ENCODE measurements around the gene WAPL. TPM values are rescaled to one million over a fixed set of nuclear protein-coding genes. Genes with fewer than 3 reads are reported as not detected.

The WAPL gene
- total and polyA plus RNA-seq, 10 of the 15 experiments (the other 5 are each of a cell fraction or from before 2014, with no cell fraction given) = 15.7 to 45.8 (median 29.0) TPM

DNA sequence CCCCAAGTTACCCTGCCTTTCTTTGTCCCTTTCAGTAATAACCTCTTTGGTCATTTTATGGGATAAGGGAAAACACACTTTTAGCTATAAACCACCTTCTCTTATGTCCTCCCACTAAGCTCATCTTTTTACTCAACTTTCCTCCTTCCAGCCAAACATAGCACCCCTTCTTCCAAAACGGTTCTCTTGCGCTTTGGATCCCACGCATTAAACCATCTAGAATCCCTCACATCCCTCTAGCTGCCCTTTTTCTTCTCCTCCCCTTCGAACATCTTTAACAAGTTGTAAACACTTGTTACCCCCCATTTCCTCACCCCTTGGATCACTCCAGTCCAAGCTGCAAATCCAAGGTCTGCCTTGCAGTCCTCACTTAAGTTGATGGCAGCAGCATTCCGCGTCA lies 13.4 kb downstream of the WAPL start:
- CTCF ChIA-PET = interaction anchor here (0.9 to 1.5 kb wide), 2 partner anchors 10 to 110 kb away, joined by 3 to 4 read pairs; no protein-coding TSS in a partner anchor
- FAIRE-seq (no peak), DNase-seq (ENCODE audit: low read depth, low spot score) (no peak), ATAC-seq (no peak)
- Histone ChIP-seq H4K20me1 (ENCODE audit: control insufficient read depth, insufficient read depth) (peaks cover 3% of the 10 kb centered on the region; the same call in 1 of the 2 replicates), H3K27ac (ENCODE audit: control insufficient read depth, insufficient read depth) (no peak overlapping the region), H2AFZ (ENCODE audit: control insufficient read depth, low read depth, low read length) (no peak overlapping the region), H3K4me1 (ENCODE audit: control insufficient read depth, insufficient read depth, low read length) (peaks cover 6% of the 10 kb centered on the region), H3K27me3 (replicated peaks in 1 of 2; ENCODE audit: control insufficient read depth in 2 of 2, insufficient read depth in 2 of 2, low read length in 1 of 2) (no peaks in the 10 kb centered on the region), H3K9ac (ENCODE audit: control insufficient read depth, insufficient read depth, low read length) (no peak overlapping the region), H3K4me3 (no peak overlapping the region), H3K4me2 (ENCODE audit: control insufficient read depth, insufficient read depth) (no peak overlapping the region), H3K36me3 (ENCODE audit: control insufficient read depth in 2 of 2, insufficient read depth in 2 of 2, low read length in 1 of 2) (peaks cover 2 to 19% of the 10 kb centered on the region in 2 experiments), H3K79me2 (ENCODE audit: control insufficient read depth, insufficient read depth, low read length) (peaks cover 72% of the 10 kb centered on the region), H3K9me3 (replicated peaks; ENCODE audit: control insufficient read depth, insufficient read depth, low read length) (no peaks in the 10 kb centered on the region; the same call in 2 of the 3 replicates)
- 88% methylated on average over 6 of the region's 6 CpGs for WGBS (ENCODE audit: insufficient coverage, insufficient replicate concordance, low lambda C conversion rate, missing lambda C conversion rate)
- RAD21 ChIA-PET (ENCODE audit: unreplicated experiment) = interaction anchor here (1.0 to 1.2 kb wide), 2 partner anchors 10 to 108 kb away, joined by 3 read pairs; no protein-coding TSS in a partner anchor
- no TSS peak for BruUV-seq (replicated peaks)
- TF ChIP-seq DPF2 (IDR thresholded peaks at IDR 0.05) (no peak), NRF1 (conservative IDR thresholded peaks at IDR 0.05; ENCODE audit: low read depth, low read length) (no peak), ZBTB33 (IDR thresholded peaks at IDR 0.05) (no peak), WRNIP1 (IDR thresholded peaks at IDR 0.05; ENCODE audit: borderline replicate concordance, low read depth, low read length) (no peak), ZNF592 (IDR thresholded peaks at IDR 0.05) (no peak), ASH2L (IDR thresholded peaks at IDR 0.05; ENCODE audit: borderline replicate concordance, low read depth) (no peak), CHD4 (IDR thresholded peaks at IDR 0.05) (no peak)
- TF ChIP-seq, protein P1, sequence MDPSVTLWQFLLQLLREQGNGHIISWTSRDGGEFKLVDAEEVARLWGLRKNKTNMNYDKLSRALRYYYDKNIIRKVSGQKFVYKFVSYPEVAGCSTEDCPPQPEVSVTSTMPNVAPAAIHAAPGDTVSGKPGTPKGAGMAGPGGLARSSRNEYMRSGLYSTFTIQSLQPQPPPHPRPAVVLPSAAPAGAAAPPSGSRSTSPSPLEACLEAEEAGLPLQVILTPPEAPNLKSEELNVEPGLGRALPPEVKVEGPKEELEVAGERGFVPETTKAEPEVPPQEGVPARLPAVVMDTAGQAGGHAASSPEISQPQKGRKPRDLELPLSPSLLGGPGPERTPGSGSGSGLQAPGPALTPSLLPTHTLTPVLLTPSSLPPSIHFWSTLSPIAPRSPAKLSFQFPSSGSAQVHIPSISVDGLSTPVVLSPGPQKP (IDR thresholded peaks at IDR 0.05; ENCODE audit: low read depth, low read length) = no peak
- SMC1A ChIA-PET (ENCODE audit: uncharacterized antibody, unreplicated experiment) = interaction anchor here (0.7 to 2.5 kb wide), 5 partner anchors 10 to 237 kb away, joined by 3 to 10 read pairs (median 4); no protein-coding TSS in a partner anchor
- POLR2A ChIA-PET = interaction anchor here (0.8 to 1.2 kb wide), 3 partner anchors 11 to 108 kb away, joined by 3 to 7 read pairs (median 3); partner anchors contain the start of gene WAPL
- in situ Hi-C loops (cut with MboI) (no loop called here), intact Hi-C loops (cut with micrococcal nuclease; ENCODE audit: unreplicated experiment) (no loop called here)
